ENCODE data around the gene CELA3B.

CELA3B gene

GRCh38 chr1:21955058-21955457, 21.8 kb upstream of the CELA3B start:
- Histone ChIP-seq H3K27ac (ENCODE audit: low read length) (no peak overlapping the region), H4K20me1 (ENCODE audit: insufficient read depth, low read length) (peaks cover 5% of the 10 kb centered on the region; the same call in 1 of the 2 replicates), H3K27me3 (ENCODE audit: insufficient read depth, low read length, poor library complexity) (peaks cover 4% of the 10 kb centered on the region), H2AFZ (ENCODE audit: low read depth, low read length) (no peak overlapping the region), H3K36me3 (ENCODE audit: insufficient read depth, low read length) (no peaks in the 10 kb centered on the region), H3K4me3 (ENCODE audit: low read depth in 1 of 2, low read length in 2 of 2) (no peak overlapping the region), H3K9me3 (ENCODE audit: insufficient read depth, low read length, severe bottlenecking) (no peaks in the 10 kb centered on the region), H3K4me2 (ENCODE audit: insufficient read depth, low read length) (no peak overlapping the region), H3K4me1 (ENCODE audit: insufficient read depth, low read length) (no peaks in the 10 kb centered on the region), H3K79me2 (ENCODE audit: insufficient read depth, low read length) (no peaks in the 10 kb centered on the region), H3K9ac (ENCODE audit: low read depth, low read length) (no peak overlapping the region)
- no peak for ATAC-seq (ENCODE audit: insufficient read depth, low read depth)
- no peak for TF ChIP-seq CTCF (IDR thresholded peaks at IDR 0.05; ENCODE audit: borderline replicate concordance, extremely low read depth, low read length, poor library complexity, severe bottlenecking)
- TF ChIP-seq EZH2 (IDR thresholded peaks at IDR 0.05; ENCODE audit: borderline replicate concordance, low read depth, low read length, severe bottlenecking): no peak
- no peak for DNase-seq

- H3K4me3 ChIP-seq (ENCODE audit: low read depth in 1 of 2, low read length in 2 of 2): no peak overlapping the region
- TF ChIP-seq EZH2 (IDR thresholded peaks at IDR 0.05; ENCODE audit: borderline replicate concordance, low read depth, low read length, severe bottlenecking) (no peak), CTCF (IDR thresholded peaks at IDR 0.05; ENCODE audit: borderline replicate concordance, extremely low read depth, low read length, poor library complexity, severe bottlenecking) (no peak)
- no peaks in the 10 kb centered on the region for H3K4me1 ChIP-seq (ENCODE audit: insufficient read depth, low read length)
- peaks cover 4% of the 10 kb centered on the region for H3K27me3 ChIP-seq (ENCODE audit: insufficient read depth, low read length, poor library complexity)
- no peak for ATAC-seq (ENCODE audit: insufficient read depth, low read depth)
- H3K4me2 ChIP-seq (ENCODE audit: insufficient read depth, low read length): no peak overlapping the region
- no peaks in the 10 kb centered on the region for H3K36me3 ChIP-seq (ENCODE audit: insufficient read depth, low read length)
- peaks cover 5% of the 10 kb centered on the region; the same call in 1 of the 2 replicates for H4K20me1 ChIP-seq (ENCODE audit: insufficient read depth, low read length)
- H3K9me3 ChIP-seq (ENCODE audit: insufficient read depth, low read length, severe bottlenecking): no peaks in the 10 kb centered on the region
- no peak overlapping the region for H3K9ac ChIP-seq (ENCODE audit: low read depth, low read length)
- no peak overlapping the region for H3K27ac ChIP-seq (ENCODE audit: low read length)
- H3K79me2 ChIP-seq (ENCODE audit: insufficient read depth, low read length): no peaks in the 10 kb centered on the region
- peak; percentile 10 for DNase-seq
- no peak overlapping the region for H2AFZ ChIP-seq (ENCODE audit: low read depth, low read length)
Measured at GRCh38 chr1:21955501-21956281, 21.1 kb upstream of the CELA3B start.

- no peak for DNase-seq
- no peaks in the 10 kb centered on the region for H3K4me1 ChIP-seq (ENCODE audit: insufficient read depth, low read length)
Measured at GRCh38 chr1:21956720-21957552, 19.9 kb upstream of the CELA3B start.

More at GRCh38 chr1:21956720-21957552, 19.9 kb upstream of the CELA3B start:
- H3K79me2 ChIP-seq (ENCODE audit: insufficient read depth, low read length): no peaks in the 10 kb centered on the region
- H3K9me3 ChIP-seq (ENCODE audit: insufficient read depth, low read length, severe bottlenecking): no peaks in the 10 kb centered on the region
- no peak overlapping the region for H2AFZ ChIP-seq (ENCODE audit: low read depth, low read length)
- no peak overlapping the region for H3K4me3 ChIP-seq (ENCODE audit: low read depth in 1 of 2, low read length in 2 of 2)
- H3K27ac ChIP-seq (ENCODE audit: low read length): no peak overlapping the region
- H3K36me3 ChIP-seq (ENCODE audit: insufficient read depth, low read length): no peaks in the 10 kb centered on the region
- peaks cover 5% of the 10 kb centered on the region; the same call in 1 of the 2 replicates for H4K20me1 ChIP-seq (ENCODE audit: insufficient read depth, low read length)
- TF ChIP-seq EZH2 (IDR thresholded peaks at IDR 0.05; ENCODE audit: borderline replicate concordance, low read depth, low read length, severe bottlenecking): no peak
- no peak for TF ChIP-seq CTCF (IDR thresholded peaks at IDR 0.05; ENCODE audit: borderline replicate concordance, extremely low read depth, low read length, poor library complexity, severe bottlenecking)
- H3K27me3 ChIP-seq (ENCODE audit: insufficient read depth, low read length, poor library complexity): peaks cover 3% of the 10 kb centered on the region
- no peak overlapping the region for H3K4me2 ChIP-seq (ENCODE audit: insufficient read depth, low read length)
- no peak for ATAC-seq (ENCODE audit: insufficient read depth, low read depth)
- no peak overlapping the region for H3K9ac ChIP-seq (ENCODE audit: low read depth, low read length)
